Gastrocnemius medialis (tissue), 4 donors: Measurements from ENCODE around the gene PDCD1LG2. TPM values are rescaled to one million over a fixed set of nuclear protein-coding genes. Genes with fewer than 3 reads are reported as not detected.

Source experiments
- ATAC-seq, 2 donors: fragments of 150-250 bp; one replicate each; pipeline ENCODE4 v1.9.1; 2016
- DNase-seq, 2 donors: peaks; one replicate each; pipeline ENCODE4 v3.0.0-alpha.2; 2019
- H3K27ac ChIP-seq, 4 donors: fragments of 200-600 bp; sonication (generic); 1 replicate in 1 of 4; 2 replicates in 3 of 4; pipeline ENCODE4 v1.5.1; 2016 to 2018; ENCODE audit warnings: mild to moderate bottlenecking in 2 of 4, moderate library complexity in 1 of 4
- H3K27me3 ChIP-seq, 3 donors: fragments of 200-600 bp; sonication (generic) in 2 of 3; 1 replicate in 1 of 3; 2 replicates in 2 of 3; pipeline versions ENCODE4 v1.5.1 to v1.6.0; 2016 to 2019; ENCODE audit warnings: mild to moderate bottlenecking in 1 of 3, moderate library complexity in 1 of 3
- H3K36me3 ChIP-seq, 2 donors: fragments of 200-600 bp; sonication (generic) in 1 of 2; one replicate each; pipeline ENCODE4 v1.5.1; 2017 to 2018
- H3K4me1 ChIP-seq, 2 donors: fragments of 200-600 bp; sonication (generic) in 1 of 2; one replicate each; pipeline ENCODE4 v1.5.1; 2016 to 2017; ENCODE audit warnings: mild to moderate bottlenecking in 2 of 2
- H3K4me3 ChIP-seq, 4 donors: fragments of 200-600 bp; sonication (generic) in 3 of 4; 1 replicate in 1 of 4; 2 replicates in 3 of 4; pipeline ENCODE4 v1.5.1; 2016 to 2019; ENCODE audit warnings: mild to moderate bottlenecking in 2 of 4
- H3K9me3 ChIP-seq, 3 donors: fragments of 200-600 bp; sonication (generic) in 2 of 3; 1 replicate in 1 of 3; 2 replicates in 2 of 3; pipeline ENCODE4 v1.5.1; 2016 to 2019
- CTCF ChIP-seq, 5 experiments: fragments of 450-650 bp in 3 of 5; fragments of 200-600 bp in 2 of 5; sonication (generic) in 2 of 5; IDR thresholded peaks in 4 of 5; conservative IDR thresholded peaks in 1 of 5; 1 replicate in 4 of 5; 2 replicates in 1 of 5; pipeline ENCODE4 v1.5.1; 2016 to 2019; ENCODE audit warnings: antibody characterized with exemption in 5 of 5, mild to moderate bottlenecking in 3 of 5, moderate library complexity in 3 of 5
- POLR2A ChIP-seq, 2 donors: fragments of 450-650 bp; IDR thresholded peaks; one replicate each; pipeline ENCODE4 v1.6.1; 2017; ENCODE audit warnings: antibody characterized with exemption in 2 of 2, mild to moderate bottlenecking in 2 of 2, moderate library complexity in 2 of 2
- in situ Hi-C, 4 donors: fragments of 200-750 bp; cut with MboI; loops; one replicate each; pipeline versions ENCODE4 v1.15.0 to v1.8.0; 2017; ENCODE audit warnings: low sequenced_read_pairs in 4 of 4
- intact Hi-C: fragments of 100-400 bp; cut with DNase I; formaldehyde crosslinking; loops from one replicate; pipeline ENCODE4 v1.15.1; 2023; ENCODE audit warnings: low total_unique reads
- total RNA-seq, 4 donors: library from RNA; depleted of rRNA; stranded (reverse); fragments of >200 nt; gene quantifications; one replicate each; pipeline versions ENCODE4 v1.1.0 to v1.2.3, GENCODE V29; 2016

The PDCD1LG2 gene
- total RNA-seq, 4 donors from 2014 or later, result 1.4 to 2.5 (median 1.7) TPM

- DNase-seq (no peak), ATAC-seq (no peak)
- TF ChIP-seq CTCF (IDR thresholded peaks at IDR 0.05 in 4 of 5, conservative IDR thresholded peaks at IDR 0.05 in 1 of 5) (no peak), POLR2A (IDR thresholded peaks at IDR 0.05) (no peak)
- Histone ChIP-seq H3K4me3 (no peak overlapping the region), H3K4me1 (peaks cover 0 to 5% of the 10 kb centered on the region in 2 donors), H3K36me3 (no peaks in the 10 kb centered on the region), H3K27ac (no peak overlapping the region), H3K27me3 (no peaks in the 10 kb centered on the region), H3K9me3 (no peaks in the 10 kb centered on the region)
- intact Hi-C loops (no loop called here), in situ Hi-C loops (loop anchor here (5.0 to 25.0 kb wide), 6 partner anchors 135 to 837 kb away; partner anchors contain the start of genes INSL6 (in 3 of the 4) and CD274 (in 1 of the 4))
Observed at GRCh38 chr9:5592231-5592630, 81.9 kb downstream of the PDCD1LG2 start.

- intact Hi-C loops (no loop called here), in situ Hi-C loops (loop anchor here (5.0 to 25.0 kb wide), 6 partner anchors 136 to 838 kb away; partner anchors contain the start of genes INSL6 (in 3 of the 4) and CD274 (in 1 of the 4))
- H3K27me3 ChIP-seq, result no peaks in the 10 kb centered on the region
- DNase-seq, result no peak
- no peak overlapping the region for H3K4me3 ChIP-seq
- no peak for ATAC-seq
- H3K27ac ChIP-seq, result no peak overlapping the region
- no peak for TF ChIP-seq POLR2A (IDR thresholded peaks at IDR 0.05)
- no peaks in the 10 kb centered on the region for H3K9me3 ChIP-seq
- H3K36me3 ChIP-seq, result no peaks in the 10 kb centered on the region
- H3K4me1 ChIP-seq, result peaks cover 0 to 5% of the 10 kb centered on the region in 2 donors
Observed at GRCh38 chr9:5592904-5593303, 82.6 kb downstream of the PDCD1LG2 start.

- Histone ChIP-seq H3K36me3 (no peaks in the 10 kb centered on the region), H3K27ac (no peak overlapping the region), H3K4me1 (peaks cover 0 to 5% of the 10 kb centered on the region in 2 donors), H3K4me3 (no peak overlapping the region), H3K9me3 (no peaks in the 10 kb centered on the region), H3K27me3 (no peaks in the 10 kb centered on the region)
- TF ChIP-seq POLR2A (IDR thresholded peaks at IDR 0.05), result no peak
- TF ChIP-seq CTCF (IDR thresholded peaks at IDR 0.05 in 4 of 5, conservative IDR thresholded peaks at IDR 0.05 in 1 of 5), result no peak
- in situ Hi-C loops (loop anchor here (5.0 to 25.0 kb wide), 6 partner anchors 137 to 839 kb away; partner anchors contain the start of genes INSL6 (in 3 of the 4) and CD274 (in 1 of the 4)), intact Hi-C loops (no loop called here)
- ATAC-seq (no peak), DNase-seq (no peak)
Observed at GRCh38 chr9:5593904-5594303, 83.6 kb downstream of the PDCD1LG2 start.

GRCh38 chr9:5596173-5596572 is 85.8 kb downstream of the PDCD1LG2 start:
- in situ Hi-C loops, result loop anchor here in 3 of 4 donors (10.0 to 25.0 kb wide), 5 partner anchors 141 to 841 kb away; partner anchors contain the start of genes INSL6 (in 3 of the 3) and CD274 (in 1 of the 3)
- DNase-seq, result no peak
- H3K4me3 ChIP-seq, result no peak overlapping the region
- H3K9me3 ChIP-seq, result no peaks in the 10 kb centered on the region
- TF ChIP-seq POLR2A (IDR thresholded peaks at IDR 0.05) (no peak), CTCF (IDR thresholded peaks at IDR 0.05 in 4 of 5, conservative IDR thresholded peaks at IDR 0.05 in 1 of 5) (no peak)
- no peaks in the 10 kb centered on the region for H3K27me3 ChIP-seq
- no peaks in the 10 kb centered on the region for H3K36me3 ChIP-seq
- no peak for ATAC-seq
- H3K4me1 ChIP-seq, result peaks cover 0 to 5% of the 10 kb centered on the region in 2 donors
- H3K27ac ChIP-seq, result no peak overlapping the region
- intact Hi-C loops, result no loop called here

- Histone ChIP-seq H3K4me1 (peaks cover 28 to 36% of the 10 kb centered on the region in 2 donors), H3K9me3 (no peaks in the 10 kb centered on the region), H3K27me3 (no peaks in the 10 kb centered on the region), H3K4me3 (peak overlapping the region; percentile 46 to 56 (median 51)), H3K27ac (peak overlapping the region; percentile 77 to 86 (median 84)), H3K36me3 (no peaks in the 10 kb centered on the region)
- DNase-seq, result peak; percentile 37 to 41
- in situ Hi-C loops (loop anchor here in 2 of 4 donors (25.0 kb wide), 2 partner anchors 621 to 821 kb away; partner anchors contain the start of genes JAK2 (in 1 of the 2) and RCL1 (in 1 of the 2)), intact Hi-C loops (loop anchor here (2.0 to 10.0 kb wide), 3 partner anchors 20 to 624 kb away; partner anchors contain the start of genes ERMP1, JAK2 and RIC1)
- no peak for TF ChIP-seq CTCF (IDR thresholded peaks at IDR 0.05 in 4 of 5, conservative IDR thresholded peaks at IDR 0.05 in 1 of 5)
- TF ChIP-seq POLR2A (IDR thresholded peaks at IDR 0.05), result no peak
- ATAC-seq, result peak; percentile 87 to 91
Observed at GRCh38 chr9:5608298-5609225, 98.2 kb downstream of the PDCD1LG2 start.
